OCI-LY7 (cell line): ENCODE data around the gene CACNB2.

Experiments used
- EZH2phosphoT487 ChIP-seq: fragments of 200-600 bp; sonication (generic); IDR thresholded peaks from 2 replicates; pipeline ENCODE4 v1.6.1; 2018; ENCODE audit warnings: low read depth, borderline replicate concordance, mild to moderate bottlenecking, mixed run types, antibody characterized with exemption, low read length, moderate library complexity, mixed read lengths
- TF ChIP-seq, protein P1 (sequence below): fragments of 200-600 bp; sonication (generic); conservative IDR thresholded peaks from 2 replicates; pipeline ENCODE4 v1.5.1; 2014; ENCODE audit warnings: mild to moderate bottlenecking, antibody characterized with exemption, low read length, moderate library complexity, mixed read lengths

DNA sequence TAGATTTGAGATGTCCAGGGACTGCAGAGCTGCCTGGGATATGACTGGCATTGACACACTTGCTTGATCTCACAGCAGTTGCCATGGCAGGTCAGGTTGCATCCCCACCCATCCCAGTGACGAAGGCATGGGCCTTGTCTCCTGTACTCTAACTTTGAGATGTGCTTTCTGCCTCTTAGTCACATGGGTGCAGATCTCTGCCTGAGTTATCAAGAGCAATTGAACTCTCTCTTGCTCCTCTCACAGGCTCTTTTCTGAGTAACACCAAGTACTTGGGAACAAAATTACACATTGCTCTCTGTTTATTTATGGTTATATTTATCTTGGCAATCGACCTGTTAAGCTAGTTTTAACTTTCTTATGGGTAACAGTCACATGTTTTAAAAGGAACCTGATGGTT is 273.8 kb downstream of the CACNB2 start:
- TF ChIP-seq, protein P1, sequence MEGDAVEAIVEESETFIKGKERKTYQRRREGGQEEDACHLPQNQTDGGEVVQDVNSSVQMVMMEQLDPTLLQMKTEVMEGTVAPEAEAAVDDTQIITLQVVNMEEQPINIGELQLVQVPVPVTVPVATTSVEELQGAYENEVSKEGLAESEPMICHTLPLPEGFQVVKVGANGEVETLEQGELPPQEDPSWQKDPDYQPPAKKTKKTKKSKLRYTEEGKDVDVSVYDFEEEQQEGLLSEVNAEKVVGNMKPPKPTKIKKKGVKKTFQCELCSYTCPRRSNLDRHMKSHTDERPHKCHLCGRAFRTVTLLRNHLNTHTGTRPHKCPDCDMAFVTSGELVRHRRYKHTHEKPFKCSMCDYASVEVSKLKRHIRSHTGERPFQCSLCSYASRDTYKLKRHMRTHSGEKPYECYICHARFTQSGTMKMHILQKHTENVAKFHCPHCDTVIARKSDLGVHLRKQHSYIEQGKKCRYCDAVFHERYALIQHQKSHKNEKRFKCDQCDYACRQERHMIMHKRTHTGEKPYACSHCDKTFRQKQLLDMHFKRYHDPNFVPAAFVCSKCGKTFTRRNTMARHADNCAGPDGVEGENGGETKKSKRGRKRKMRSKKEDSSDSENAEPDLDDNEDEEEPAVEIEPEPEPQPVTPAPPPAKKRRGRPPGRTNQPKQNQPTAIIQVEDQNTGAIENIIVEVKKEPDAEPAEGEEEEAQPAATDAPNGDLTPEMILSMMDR = no peak
- TF ChIP-seq EZH2phosphoT487 = no peak
